Measurements from ENCODE around the gene ENPP1.

- no peak for TF ChIP-seq CTCF (conservative IDR thresholded peaks at IDR 0.05 in 1 of 2, IDR thresholded peaks at IDR 0.05 in 1 of 2; ENCODE audit: extremely low read depth in 1 of 2, insufficient read depth in 1 of 2, low read depth in 1 of 2, low read length in 2 of 2)
- no peak for TF ChIP-seq EZH2 (IDR thresholded peaks at IDR 0.05; ENCODE audit: borderline replicate concordance, low read length)
These were observed 39.1 kb downstream of the ENPP1 start for GRCh38 chr6:131846905-131847304.
